ENCODE results near the gene KCNMB4.

GRCh38 chr12:70467918-70468733 lies 102.0 kb downstream of the KCNMB4 start:
- TF ChIP-seq CTCF (conservative IDR thresholded peaks at IDR 0.05 in 1 of 2, IDR thresholded peaks at IDR 0.05 in 1 of 2; ENCODE audit: extremely low read depth in 1 of 2, insufficient read depth in 1 of 2, low read depth in 1 of 2, low read length in 2 of 2) = no peak
- no peak for TF ChIP-seq EZH2 (IDR thresholded peaks at IDR 0.05; ENCODE audit: borderline replicate concordance, low read length)

Measured in mammary epithelial cell (primary cell).